Suprapubic skin (tissue), 4 donors: ENCODE data around the gene RUVBL2.

Source experiments
- POLR2A ChIP-seq, 2 donors: fragments of 450-650 bp; IDR thresholded peaks; one replicate each; pipeline ENCODE4 v1.6.1; 2017; ENCODE audit warnings: antibody characterized with exemption in 2 of 2, mild to moderate bottlenecking in 2 of 2, moderate library complexity in 2 of 2
- POLR2AphosphoS5 ChIP-seq, 3 donors: sonication (generic); formaldehyde crosslinking; IDR thresholded peaks; one replicate each; pipeline ENCODE4 v1.6.1; 2017; ENCODE audit warnings: antibody characterized with exemption in 3 of 3
- TF ChIP-seq, protein P1 (sequence below), 2 donors: fragments of 200-600 bp in 1 of 2; fragments of 450-650 bp in 1 of 2; sonication (generic) in 1 of 2; IDR thresholded peaks; one replicate each; pipeline ENCODE4 v1.5.1; 2016 to 2019; ENCODE audit warnings: antibody characterized with exemption in 2 of 2, mild to moderate bottlenecking in 1 of 2, moderate library complexity in 1 of 2

DNA sequence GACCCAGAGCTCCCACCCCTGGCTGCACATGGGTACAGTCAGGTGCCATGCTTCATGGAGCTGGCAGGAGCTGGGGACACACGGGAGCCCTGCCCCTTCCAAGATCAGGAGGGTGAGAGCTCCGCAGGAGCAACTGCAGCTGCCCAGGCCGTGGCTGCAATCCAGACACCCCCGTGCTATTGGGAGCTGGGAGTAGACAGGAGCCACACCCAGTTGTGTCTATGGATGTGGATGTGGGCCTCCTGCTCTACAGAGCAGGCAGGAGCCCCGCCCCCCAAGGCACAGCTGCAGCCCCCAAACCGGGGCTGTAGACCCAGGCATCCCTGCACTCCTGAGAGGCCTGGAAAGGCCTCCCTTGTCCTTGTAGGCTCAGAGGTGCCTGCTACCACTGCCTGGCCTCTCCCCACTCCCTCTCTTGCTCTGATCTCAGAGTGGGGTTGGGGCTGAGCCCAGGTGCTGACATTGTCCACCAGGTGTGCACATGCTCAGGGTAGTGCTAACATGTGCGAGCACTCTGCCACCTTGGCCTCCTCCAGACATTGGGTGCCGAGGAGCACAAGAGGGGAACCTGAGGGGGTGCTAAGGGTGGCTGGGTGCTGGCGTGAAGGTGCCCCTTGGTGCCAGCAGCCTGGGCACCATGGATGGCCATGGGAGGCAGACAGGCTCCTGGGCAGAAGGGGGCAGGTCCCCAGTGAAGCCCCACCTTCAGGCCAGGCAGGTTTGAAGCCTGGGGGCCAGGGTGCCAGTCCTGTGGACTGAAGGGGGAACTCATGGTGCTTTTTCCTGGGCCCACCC lies 47.0 kb upstream of the RUVBL2 start:
- TF ChIP-seq, protein P1, sequence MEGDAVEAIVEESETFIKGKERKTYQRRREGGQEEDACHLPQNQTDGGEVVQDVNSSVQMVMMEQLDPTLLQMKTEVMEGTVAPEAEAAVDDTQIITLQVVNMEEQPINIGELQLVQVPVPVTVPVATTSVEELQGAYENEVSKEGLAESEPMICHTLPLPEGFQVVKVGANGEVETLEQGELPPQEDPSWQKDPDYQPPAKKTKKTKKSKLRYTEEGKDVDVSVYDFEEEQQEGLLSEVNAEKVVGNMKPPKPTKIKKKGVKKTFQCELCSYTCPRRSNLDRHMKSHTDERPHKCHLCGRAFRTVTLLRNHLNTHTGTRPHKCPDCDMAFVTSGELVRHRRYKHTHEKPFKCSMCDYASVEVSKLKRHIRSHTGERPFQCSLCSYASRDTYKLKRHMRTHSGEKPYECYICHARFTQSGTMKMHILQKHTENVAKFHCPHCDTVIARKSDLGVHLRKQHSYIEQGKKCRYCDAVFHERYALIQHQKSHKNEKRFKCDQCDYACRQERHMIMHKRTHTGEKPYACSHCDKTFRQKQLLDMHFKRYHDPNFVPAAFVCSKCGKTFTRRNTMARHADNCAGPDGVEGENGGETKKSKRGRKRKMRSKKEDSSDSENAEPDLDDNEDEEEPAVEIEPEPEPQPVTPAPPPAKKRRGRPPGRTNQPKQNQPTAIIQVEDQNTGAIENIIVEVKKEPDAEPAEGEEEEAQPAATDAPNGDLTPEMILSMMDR (IDR thresholded peaks at IDR 0.05) = no peak
- TF ChIP-seq POLR2A (IDR thresholded peaks at IDR 0.05) (no peak), POLR2AphosphoS5 (IDR thresholded peaks at IDR 0.05) (no peak)
